Tibial nerve (tissue), 3 donors: ENCODE results near the gene NTRK1.

Experiments used
- POLR2A ChIP-seq, 2 donors: fragments of 450-650 bp; IDR thresholded peaks; one replicate each; pipeline ENCODE4 v1.6.1; 2017; ENCODE audit warnings: antibody characterized with exemption in 2 of 2, mild to moderate bottlenecking in 2 of 2, moderate library complexity in 2 of 2
- TF ChIP-seq, protein P1 (sequence below), 5 experiments: fragments of 200-600 bp in 3 of 5; fragments of 450-650 bp in 2 of 5; sonication (generic) in 3 of 5; IDR thresholded peaks; one replicate each; pipeline ENCODE4 v1.5.1; 2016 to 2019; ENCODE audit warnings: antibody characterized with exemption in 5 of 5, mild to moderate bottlenecking in 3 of 5, moderate library complexity in 2 of 5

GRCh38 chr1:156912310-156912709, 51.6 kb downstream of the NTRK1 start:
- TF ChIP-seq, protein P1, sequence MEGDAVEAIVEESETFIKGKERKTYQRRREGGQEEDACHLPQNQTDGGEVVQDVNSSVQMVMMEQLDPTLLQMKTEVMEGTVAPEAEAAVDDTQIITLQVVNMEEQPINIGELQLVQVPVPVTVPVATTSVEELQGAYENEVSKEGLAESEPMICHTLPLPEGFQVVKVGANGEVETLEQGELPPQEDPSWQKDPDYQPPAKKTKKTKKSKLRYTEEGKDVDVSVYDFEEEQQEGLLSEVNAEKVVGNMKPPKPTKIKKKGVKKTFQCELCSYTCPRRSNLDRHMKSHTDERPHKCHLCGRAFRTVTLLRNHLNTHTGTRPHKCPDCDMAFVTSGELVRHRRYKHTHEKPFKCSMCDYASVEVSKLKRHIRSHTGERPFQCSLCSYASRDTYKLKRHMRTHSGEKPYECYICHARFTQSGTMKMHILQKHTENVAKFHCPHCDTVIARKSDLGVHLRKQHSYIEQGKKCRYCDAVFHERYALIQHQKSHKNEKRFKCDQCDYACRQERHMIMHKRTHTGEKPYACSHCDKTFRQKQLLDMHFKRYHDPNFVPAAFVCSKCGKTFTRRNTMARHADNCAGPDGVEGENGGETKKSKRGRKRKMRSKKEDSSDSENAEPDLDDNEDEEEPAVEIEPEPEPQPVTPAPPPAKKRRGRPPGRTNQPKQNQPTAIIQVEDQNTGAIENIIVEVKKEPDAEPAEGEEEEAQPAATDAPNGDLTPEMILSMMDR (IDR thresholded peaks at IDR 0.05) = no peak
- TF ChIP-seq POLR2A (IDR thresholded peaks at IDR 0.05) = no peak
